Mucosa of gallbladder (tissue), 1 donor: ENCODE data around the gene WFDC1. TPM values are rescaled to one million over a fixed set of nuclear protein-coding genes. Genes with fewer than 3 reads are reported as not detected.

ENCODE experiments used
- DNase-seq: peaks from one replicate; pipeline ENCODE4 v3.0.0-alpha.2; 2020; ENCODE audit warnings: low spot score
- total RNA-seq: library from RNA; stranded (reverse); gene quantifications from one replicate; pipeline ENCODE4 v1.2.1, GENCODE V29; 2021
- donor health status: DM: no; HTN: no; CAD: no.

Gene WFDC1
- total RNA-seq, 1 donor from 2014 or later = 92.6 TPM

GRCh38 chr16:84302111-84302954 lies 7.7 kb downstream of the WFDC1 start:
- DNase-seq = no peak

DNA sequence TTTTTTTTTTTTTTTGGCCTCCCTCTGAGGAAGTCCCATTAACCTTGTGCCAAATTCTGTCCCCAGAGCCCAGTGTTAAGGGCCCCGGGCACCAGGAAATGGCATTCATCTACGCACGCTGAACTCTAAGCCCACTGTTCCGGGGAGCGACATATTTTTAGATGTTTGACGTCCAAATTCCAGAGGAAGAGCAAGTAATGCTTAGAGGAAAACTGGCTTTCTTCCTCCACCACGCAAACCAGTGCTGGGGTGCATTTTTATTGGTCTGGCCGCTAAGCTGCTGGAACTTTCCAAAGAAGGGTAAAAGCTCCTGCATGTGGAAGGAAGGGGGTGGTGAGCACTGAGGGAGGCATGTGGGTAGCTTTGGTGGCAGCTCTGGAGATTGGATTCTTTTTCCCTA lies 8.3 kb downstream of the WFDC1 start:
- peak; percentile 62 for DNase-seq

- no peak for DNase-seq
Measured at GRCh38 chr16:84303516-84303915, 8.8 kb downstream of the WFDC1 start.

DNA sequence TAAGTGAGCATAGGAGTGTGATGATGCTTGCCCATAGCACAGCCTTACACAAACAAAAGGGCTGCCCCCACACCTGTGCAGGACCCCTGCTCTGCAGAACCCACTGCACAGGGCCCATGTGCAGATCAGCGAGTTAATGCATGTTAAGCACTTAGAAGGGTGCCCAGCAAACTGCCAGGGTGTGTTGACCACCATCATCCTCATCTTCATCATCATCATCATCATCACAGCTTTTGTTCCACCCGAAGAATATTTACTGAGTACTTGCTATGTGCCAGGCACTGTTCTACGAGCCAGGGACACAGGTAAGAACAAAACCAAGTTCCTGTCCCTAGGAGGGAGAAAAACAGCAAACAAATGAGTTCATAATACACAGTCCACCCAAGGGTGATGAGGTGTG lies 11.9 kb downstream of the WFDC1 start:
- no peak for DNase-seq

GRCh38 chr16:84307209-84307954 lies 12.7 kb downstream of the WFDC1 start:
- DNase-seq = no peak

GRCh38 chr16:84308120-84308519 lies 13.4 kb downstream of the WFDC1 start:
- DNase-seq = peak; percentile 45

GRCh38 chr16:84310642-84311041 lies 16.0 kb downstream of the WFDC1 start:
- no peak for DNase-seq

DNA sequence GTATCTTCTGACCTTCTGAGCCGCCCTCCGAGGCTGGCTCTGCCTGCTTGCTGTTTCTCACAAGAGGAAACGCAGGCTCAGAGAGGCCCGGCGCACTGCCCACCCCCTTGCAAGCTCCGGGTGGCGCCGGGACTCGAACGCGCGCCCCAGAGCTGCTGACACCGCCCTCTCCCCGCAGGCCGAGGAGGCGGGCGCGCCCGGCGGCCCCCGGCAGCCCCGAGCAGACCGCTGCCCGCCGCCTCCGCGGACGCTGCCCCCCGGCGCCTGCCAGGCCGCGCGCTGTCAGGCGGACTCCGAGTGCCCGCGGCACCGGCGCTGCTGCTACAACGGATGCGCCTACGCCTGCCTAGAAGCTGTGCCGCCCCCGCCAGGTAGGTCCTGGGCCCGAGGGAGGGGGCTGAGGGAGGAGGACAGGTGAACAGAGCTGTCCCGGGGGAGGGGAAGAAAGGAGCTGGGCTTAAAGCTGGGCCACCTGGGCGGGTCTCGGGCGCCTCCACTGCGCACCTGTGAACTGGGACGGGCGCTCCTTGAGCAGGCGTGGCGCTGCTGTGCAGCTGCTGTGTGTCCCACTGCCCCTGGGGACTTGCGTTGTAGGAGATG lies 18.2 kb downstream of the WFDC1 start:
- peak; percentile 28 for DNase-seq

DNA sequence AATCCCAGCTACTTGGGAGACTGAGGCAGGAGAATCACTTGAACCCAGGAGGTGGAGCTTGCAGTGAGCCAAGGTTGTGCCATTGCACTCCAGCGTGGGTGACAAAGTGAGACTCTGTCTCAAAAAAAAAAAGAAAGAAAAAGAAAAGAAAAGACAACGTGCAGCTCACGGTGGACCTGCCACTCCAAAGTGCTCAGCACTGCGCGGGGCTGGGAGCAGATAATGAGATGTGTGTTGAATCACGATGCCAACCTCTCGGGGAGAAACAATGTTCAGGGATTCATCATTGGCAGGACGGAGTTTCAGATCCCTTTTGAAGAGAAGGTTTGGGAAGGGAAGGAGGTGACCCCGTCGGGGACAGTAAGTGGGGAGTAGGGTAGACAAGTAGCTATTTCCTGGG lies 19.2 kb downstream of the WFDC1 start:
- no peak for DNase-seq

GRCh38 chr16:84314373-84314772 lies 19.7 kb downstream of the WFDC1 start:
- DNase-seq = no peak

- no peak for DNase-seq
Measured at GRCh38 chr16:84314814-84315213, 20.1 kb downstream of the WFDC1 start.

DNA sequence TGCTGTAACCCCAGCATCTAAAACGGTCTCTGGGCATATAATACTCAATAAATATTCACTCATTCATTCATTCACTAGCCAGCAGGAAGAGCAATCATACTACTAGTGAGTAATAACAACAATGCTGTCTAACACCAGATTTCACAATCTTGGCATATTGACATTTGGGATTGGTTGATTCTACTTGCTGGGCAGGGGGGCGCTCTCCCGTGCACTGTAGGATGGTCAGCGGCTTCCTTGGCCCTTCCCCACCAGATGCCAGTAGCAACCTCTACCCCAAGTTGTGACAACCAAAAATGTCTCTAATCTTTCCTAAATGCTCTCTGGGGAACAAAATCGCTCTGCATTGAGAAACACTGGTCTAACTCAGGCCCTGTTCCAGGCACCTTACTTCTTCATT lies 20.7 kb downstream of the WFDC1 start:
- DNase-seq = no peak

- DNase-seq = no peak
Measured at GRCh38 chr16:84318091-84318975, 23.7 kb downstream of the WFDC1 start.

GRCh38 chr16:84319146-84319760 lies 24.6 kb downstream of the WFDC1 start:
- DNase-seq = no peak

- DNase-seq = no peak
Measured at GRCh38 chr16:84320511-84320910, 25.8 kb downstream of the WFDC1 start.

DNA sequence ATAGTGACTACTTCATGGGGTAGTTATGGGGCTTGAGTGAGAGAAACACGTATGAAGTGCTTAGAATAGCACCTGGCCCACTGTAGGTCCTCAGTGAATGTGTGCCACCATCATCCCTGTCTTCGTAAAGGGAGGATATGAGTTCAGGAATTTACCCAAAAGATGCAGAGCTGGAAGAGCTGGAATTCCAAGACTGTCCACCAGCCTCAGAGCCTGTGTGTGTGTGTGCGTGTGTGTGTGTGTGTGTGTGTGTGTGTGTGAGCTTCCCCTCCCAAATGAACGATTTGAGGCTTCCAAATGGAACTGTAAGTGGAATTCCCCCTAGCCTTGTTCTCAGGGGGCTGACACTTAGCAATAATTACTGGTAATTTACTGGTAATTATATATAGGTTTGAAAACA lies 27.3 kb downstream of the WFDC1 start:
- DNase-seq = no peak

DNA sequence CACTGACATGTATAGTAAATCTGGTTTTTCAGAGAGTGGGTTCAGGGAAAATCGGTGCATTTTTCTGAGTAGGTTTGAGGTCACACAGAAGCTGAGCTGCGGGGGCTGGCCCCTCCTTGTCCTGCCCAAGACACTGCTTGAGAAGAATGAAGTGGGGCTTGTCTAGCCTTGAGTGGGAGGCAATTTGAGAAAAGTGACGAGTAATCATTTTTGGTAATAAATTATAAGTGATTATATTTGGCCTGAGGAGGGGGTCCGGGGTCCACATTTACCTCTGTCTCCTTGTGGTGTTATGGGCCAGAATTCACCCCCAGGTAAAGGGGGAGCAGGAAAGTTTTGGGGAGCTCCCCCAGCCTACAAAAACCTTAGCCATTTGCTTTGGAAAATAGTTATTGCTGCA lies 28.1 kb downstream of the WFDC1 start:
- DNase-seq = no peak

DNA sequence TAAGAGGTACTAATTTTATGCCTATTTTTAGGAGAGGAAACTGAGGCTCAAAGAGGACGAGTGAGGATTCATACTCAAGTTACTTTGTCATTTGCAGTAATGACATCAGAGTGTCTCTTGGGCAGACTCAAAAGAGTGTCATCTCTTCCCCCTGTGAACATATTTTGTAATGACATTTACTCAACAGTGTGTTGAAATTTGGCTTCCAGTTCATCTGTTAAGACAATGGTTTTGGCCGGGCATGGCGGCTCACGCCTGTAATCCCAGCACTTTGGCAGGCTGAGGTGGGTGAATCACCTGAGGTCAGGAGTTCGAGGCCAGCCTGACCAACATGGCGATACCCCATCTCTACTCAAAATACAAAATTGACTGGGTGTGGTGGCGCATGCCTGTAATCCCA lies 28.9 kb downstream of the WFDC1 start:
- DNase-seq = no peak

DNA sequence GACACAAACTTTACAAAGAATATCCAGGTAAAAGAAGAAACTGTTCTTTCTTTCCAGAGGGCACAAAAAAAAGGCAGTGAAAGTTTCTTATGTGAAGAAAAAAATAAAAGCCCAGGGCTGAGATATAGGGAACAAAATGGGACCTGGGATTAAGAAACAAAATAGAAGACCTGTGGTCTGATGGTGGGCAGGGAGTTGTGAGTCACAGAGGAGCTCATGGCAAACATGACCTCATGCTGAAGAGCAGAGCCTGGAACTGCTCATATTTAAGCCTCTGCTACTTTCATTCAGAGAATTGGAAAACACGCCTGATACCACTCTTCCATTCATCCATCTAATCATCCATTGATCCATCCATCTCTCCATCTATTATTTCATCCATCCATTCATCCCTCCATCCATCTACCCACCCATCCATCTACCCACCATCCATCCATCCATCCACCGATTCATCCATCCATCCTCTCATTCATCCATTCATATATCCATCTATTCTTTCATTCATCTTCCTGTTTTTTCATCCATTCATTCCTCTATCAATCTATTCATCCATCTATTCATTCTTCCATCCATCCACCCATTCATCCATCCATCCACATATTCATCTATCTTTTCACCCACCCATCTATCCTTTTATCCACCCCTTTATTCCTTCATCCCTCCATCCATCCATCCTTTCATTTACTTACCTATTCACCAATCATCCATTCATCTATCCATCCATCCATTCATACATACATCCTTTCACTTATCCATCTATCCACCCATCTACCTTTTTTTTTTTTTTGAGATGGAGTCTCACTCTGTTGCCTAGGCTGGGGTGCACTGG lies 30.0 kb downstream of the WFDC1 start:
- DNase-seq = no peak

- no peak for DNase-seq
Measured at GRCh38 chr16:84326545-84326944, 31.9 kb downstream of the WFDC1 start.
